ENCODE data around the gene NOP58.
"Not testable (repeated sequence)": the region's sequence is repeated elsewhere in the genome, so short reads cannot be mapped to it uniquely, and the experiment has no call there.

Gene NOP58

GRCh38 chr2:202306034-202306433, 40.5 kb downstream of the NOP58 start:
- DNase-seq (ENCODE audit: low read depth) = no peak

GRCh38 chr2:202307690-202308089, 42.1 kb downstream of the NOP58 start:
- no peak for DNase-seq (ENCODE audit: low read depth)

- DNase-seq (ENCODE audit: low read depth) = no peak
These were observed 46.3 kb downstream of the NOP58 start for GRCh38 chr2:202311823-202312388.

- DNase-seq (ENCODE audit: low read depth) = no peak
These were observed 48.6 kb downstream of the NOP58 start for GRCh38 chr2:202314116-202314515.

GRCh38 chr2:202317080-202317857, 51.7 kb downstream of the NOP58 start:
- DNase-seq (ENCODE audit: low read depth) = peak; percentile 92

- DNase-seq (ENCODE audit: low read depth) = not testable (repeated sequence)
These were observed 54.8 kb downstream of the NOP58 start for GRCh38 chr2:202320362-202320761.

- DNase-seq (ENCODE audit: low read depth) = no peak
These were observed 56.9 kb downstream of the NOP58 start for GRCh38 chr2:202322435-202322834.

GRCh38 chr2:202327858-202328257, 62.3 kb downstream of the NOP58 start:
- no peak for DNase-seq (ENCODE audit: low read depth)

GRCh38 chr2:202335791-202336467, 70.4 kb downstream of the NOP58 start:
- peak; percentile 56 for DNase-seq (ENCODE audit: low read depth)

- peak; percentile 28 for DNase-seq (ENCODE audit: low read depth)
These were observed 71.6 kb downstream of the NOP58 start for GRCh38 chr2:202337151-202337550.

GRCh38 chr2:202337706-202338346, 72.3 kb downstream of the NOP58 start:
- no peak for DNase-seq (ENCODE audit: low read depth)

GRCh38 chr2:202339071-202339870, 73.7 kb downstream of the NOP58 start:
- peak; percentile 70 for DNase-seq (ENCODE audit: low read depth)

- DNase-seq (ENCODE audit: low read depth) = no peak
These were observed 78.6 kb downstream of the NOP58 start for GRCh38 chr2:202344178-202344577.

- no peak for DNase-seq (ENCODE audit: low read depth)
These were observed 80.6 kb downstream of the NOP58 start for GRCh38 chr2:202346180-202346579.
